ENCODE measurements around the gene NDUFAF2. TPM values are rescaled to one million over a fixed set of nuclear protein-coding genes. Genes with fewer than 3 reads are reported as not detected.

NDUFAF2 gene
- total and polyA plus RNA-seq, 2 of the 8 experiments (the other 6 are each of a cell fraction or from before 2014, with no cell fraction given): 10.7 to 46.5 TPM

GRCh38 chr5:61159070-61159469, 214.1 kb downstream of the NDUFAF2 start (continued):
- TF ChIP-seq RBBP5 (IDR thresholded peaks at IDR 0.05; ENCODE audit: borderline replicate concordance, low read depth, low read length): no peak
- no peak for TF ChIP-seq USF2 (IDR thresholded peaks at IDR 0.05; ENCODE audit: low read length)
- TF ChIP-seq CHD7 (IDR thresholded peaks at IDR 0.05; ENCODE audit: insufficient replicate concordance, low read length): no peak
- no peak for TF ChIP-seq KDM5A (IDR thresholded peaks at IDR 0.05; ENCODE audit: low read length)
- TF ChIP-seq SP4 (IDR thresholded peaks at IDR 0.05; ENCODE audit: low read length): no peak
- no peak for TF ChIP-seq KDM4A (IDR thresholded peaks at IDR 0.05; ENCODE audit: low read depth, low read length, severe bottlenecking)
- no peak for TF ChIP-seq NRF1 (IDR thresholded peaks at IDR 0.05; ENCODE audit: low read depth, low read length)
- no peak for TF ChIP-seq BACH1 (IDR thresholded peaks at IDR 0.05; ENCODE audit: low read length)
